Measurements from ENCODE around the gene SLC35C1.

DNA sequence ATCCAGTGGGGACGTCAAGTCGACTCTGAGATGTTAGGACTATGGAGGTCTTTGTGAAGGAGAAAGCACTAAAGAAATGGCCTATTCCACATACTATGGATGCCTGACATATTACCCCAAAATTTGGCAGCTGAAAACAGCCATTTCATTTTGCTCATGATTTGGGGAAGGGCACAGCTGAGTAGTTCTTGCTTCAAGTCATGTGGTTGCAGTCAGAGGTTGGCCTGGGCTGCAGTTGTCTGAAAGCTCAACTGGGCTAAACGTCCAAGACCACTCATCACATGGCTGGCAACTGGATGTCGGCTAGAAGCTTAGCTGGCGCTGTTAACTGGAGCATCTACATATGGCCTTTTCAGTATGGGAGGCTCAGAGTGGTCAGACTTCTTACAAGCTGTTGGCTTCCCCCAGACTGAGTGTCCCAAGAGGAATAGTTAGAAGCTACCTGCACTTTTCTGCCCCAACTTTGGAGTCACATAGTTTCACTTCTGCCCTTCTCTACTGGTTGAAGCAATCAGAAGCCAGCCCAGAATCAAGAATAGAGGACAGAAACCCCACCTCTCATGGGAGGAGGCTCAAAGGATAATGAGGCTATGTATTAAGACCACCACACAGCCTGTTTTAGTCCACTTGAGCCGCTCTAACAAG is 14.1 kb downstream of the SLC35C1 start:
- TF ChIP-seq ZNF274 (IDR thresholded peaks at IDR 0.05; ENCODE audit: low read depth, low read length) (no peak), YY1 (IDR thresholded peaks at IDR 0.05; ENCODE audit: insufficient read depth, insufficient read length) (no peak)

All from NT2/D1 (cell line).